CD14-positive monocyte (primary cell): ENCODE data around the gene CNOT2. TPM values are rescaled to one million over a fixed set of nuclear protein-coding genes. Genes with fewer than 3 reads are reported as not detected.

Source experiments
- DNase-seq, 3 donors: peaks; one replicate each; pipeline ENCODE4 v3.0.0-alpha.2; 2011 to 2022
- H2AFZ ChIP-seq: 2 replicates; pipeline ENCODE4 v1.6.0; 2012; ENCODE audit warnings: mild to moderate bottlenecking, low read depth, low read length, inconsistent platforms; ENCODE audit not compliant: insufficient read depth, poor library complexity, severe bottlenecking
- H3K27ac ChIP-seq, 2 donors: 1 replicate in 1 of 2; 2 replicates in 1 of 2; pipeline ENCODE4 v1.5.1; 2012 to 2013; ENCODE audit warnings: low read length in 2 of 2, control low read depth in 1 of 2, inconsistent platforms in 1 of 2, low read depth in 1 of 2, mild to moderate bottlenecking in 1 of 2
- H3K27me3 ChIP-seq, 2 donors: one replicate each; pipeline versions ENCODE4 v1.6.0 to v1.6.1; 2011 to 2013; ENCODE audit warnings: low read length in 2 of 2; ENCODE audit not compliant: control insufficient read depth in 2 of 2, insufficient read depth in 2 of 2
- H3K36me3 ChIP-seq, 2 donors: replicated peaks in 1 of 2; 1 replicate in 1 of 2; 2 replicates in 1 of 2; pipeline versions ENCODE4 v1.5.1 to v1.6.1; 2012 to 2013; ENCODE audit warnings: low read length in 2 of 2, control low read depth in 1 of 2, inconsistent platforms in 1 of 2, mild to moderate bottlenecking in 1 of 2; ENCODE audit not compliant: insufficient read depth in 2 of 2, control insufficient read depth in 1 of 2
- H3K4me1 ChIP-seq, 2 donors: 1 replicate in 1 of 2; 2 replicates in 1 of 2; pipeline versions ENCODE4 v1.5.1 to v1.6.1; 2012 to 2013; ENCODE audit warnings: low read length in 2 of 2, control low read depth in 1 of 2, inconsistent platforms in 1 of 2, mild to moderate bottlenecking in 1 of 2, moderate library complexity in 1 of 2; ENCODE audit not compliant: insufficient read depth in 2 of 2, control insufficient read depth in 1 of 2
- H3K4me2 ChIP-seq: replicated peaks from 2 replicates; pipeline ENCODE3; 2012; ENCODE audit warnings: low read length, moderate library complexity, mild to moderate bottlenecking; ENCODE audit not compliant: poor library complexity, severe bottlenecking; ENCODE audit errors: extremely low read depth
- H3K4me3 ChIP-seq, 3 experiments: fragments of 200-600 bp in 1 of 3; sonication (generic) in 1 of 3; replicated peaks in 1 of 3; 1 replicate in 2 of 3; 2 replicates in 1 of 3; pipeline ENCODE4 v1.5.1; 2011 to 2013; ENCODE audit warnings: low read length in 3 of 3, mild to moderate bottlenecking in 3 of 3, control low read depth in 2 of 3, low read depth in 2 of 3, inconsistent platforms in 1 of 3, moderate library complexity in 1 of 3
- H3K79me2 ChIP-seq: 2 replicates; pipeline ENCODE4 v1.6.0; 2012; ENCODE audit warnings: mild to moderate bottlenecking, control low read depth, inconsistent platforms, low read length, moderate library complexity; ENCODE audit not compliant: insufficient read depth
- H3K9ac ChIP-seq: 2 replicates; pipeline ENCODE4 v1.6.0; 2017; ENCODE audit warnings: low read length, mild to moderate bottlenecking; ENCODE audit not compliant: insufficient read depth, poor library complexity, severe bottlenecking
- H3K9me3 ChIP-seq, 2 donors: replicated peaks in 1 of 2; 1 replicate in 1 of 2; 2 replicates in 1 of 2; pipeline versions ENCODE4 v1.5.1 to v1.6.1; 2012 to 2013; ENCODE audit warnings: low read length in 2 of 2, control low read depth in 1 of 2; ENCODE audit not compliant: control insufficient read depth in 1 of 2, insufficient read depth in 1 of 2
- H4K20me1 ChIP-seq: 2 replicates; pipeline ENCODE4 v1.6.0; 2012; ENCODE audit warnings: mild to moderate bottlenecking, low read length, control low read depth, moderate library complexity; ENCODE audit not compliant: insufficient read depth
- H3K27ac Mint-ChIP-seq, 7 donors: one replicate each; pipeline ENCODE4 v1.8.0; 2020; ENCODE audit warnings: mild to moderate bottlenecking in 7 of 7, mixed read lengths in 7 of 7, moderate library complexity in 6 of 7, inconsistent platforms in 2 of 7
- H3K27me3 Mint-ChIP-seq, 3 donors: one replicate each; pipeline ENCODE4 v1.8.0; 2021 to 2022; ENCODE audit warnings: low read depth in 3 of 3, mild to moderate bottlenecking in 3 of 3, mixed read lengths in 3 of 3, moderate library complexity in 3 of 3, inconsistent platforms in 1 of 3
- H3K36me3 Mint-ChIP-seq, 2 donors: one replicate each; pipeline ENCODE4 v1.8.0; 2020; ENCODE audit warnings: mixed read lengths in 2 of 2, inconsistent platforms in 1 of 2, mild to moderate bottlenecking in 1 of 2
- H3K4me1 Mint-ChIP-seq: one replicate; pipeline ENCODE4 v1.8.0; 2020; ENCODE audit warnings: mild to moderate bottlenecking, mixed read lengths
- H3K4me3 Mint-ChIP-seq, 2 donors: one replicate each; pipeline ENCODE4 v1.8.0; 2020; ENCODE audit warnings: mild to moderate bottlenecking in 2 of 2, mixed read lengths in 2 of 2, moderate library complexity in 1 of 2
- H3K9me3 Mint-ChIP-seq, 7 donors: one replicate each; pipeline ENCODE4 v1.8.0; 2020 to 2022; ENCODE audit warnings: mixed read lengths in 7 of 7, mild to moderate bottlenecking in 6 of 7, moderate library complexity in 6 of 7, inconsistent platforms in 2 of 7
- WGBS: methylation state at CpG from one replicate; pipeline ENCODE4 v1.1.5; 2013; ENCODE audit warnings: missing lambda C conversion rate; ENCODE audit not compliant: insufficient coverage; 5-methylcytosine and 5-hydroxymethylcytosine counted together
- intact Hi-C, 2 donors: fragments of 100-400 bp; cut with micrococcal nuclease; formaldehyde crosslinking; loops; one replicate each; pipeline versions ENCODE4 v1.15.0 to v1.15.1; 2023
- polyA plus RNA-seq, 3 donors: library from polyadenylated mRNA; depleted of rRNA in 1 of 3; unstranded in 2 of 3; stranded (reverse) in 1 of 3; fragments of 300-500 nt in 2 of 3; fragments of >200 nt in 1 of 3; fragmentation: Illumina TruSeq in 2 of 3; gene quantifications; 1 replicate in 2 of 3; 2 replicates in 1 of 3; pipeline ENCODE4 v1.2.3, GENCODE V29; 2012 to 2021
- TF ChIP-seq, protein P1 (sequence below): fragments of 200-600 bp; IDR thresholded peaks from one replicate; pipeline ENCODE4 v1.8.0; 2022; ENCODE audit warnings: antibody characterized with exemption, mild to moderate bottlenecking

The CNOT2 gene
- polyA plus RNA-seq, 3 donors = 49.8 to 77.2 (median 72.7) TPM

DNA sequence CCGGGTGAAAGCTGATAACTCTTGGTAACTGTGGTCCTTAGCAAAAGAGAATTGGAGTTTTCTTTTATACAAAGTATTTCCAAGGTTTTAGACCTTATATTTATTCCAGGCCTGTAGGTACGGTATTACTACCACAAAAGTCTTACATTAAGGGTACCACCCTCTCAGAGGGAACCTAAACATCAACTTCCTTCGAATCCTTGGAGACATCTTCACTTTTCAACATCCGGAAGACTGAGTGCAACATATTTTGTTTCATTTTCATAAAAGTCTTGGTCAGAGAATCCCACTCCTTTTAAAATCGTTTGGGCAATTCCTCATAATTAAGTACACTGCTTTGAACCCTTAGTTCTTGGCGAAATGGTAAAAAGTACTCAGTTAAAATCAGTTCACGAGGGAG is 1.2 kb downstream of the CNOT2 start:
- Histone ChIP-seq H3K4me1 (peaks cover 22 to 53% of the 10 kb centered on the region in 2 donors), H3K27ac (peak overlapping the region; percentile 98 to 99), H4K20me1 (peaks cover 44% of the 10 kb centered on the region), H3K4me2 (peak overlapping the region; percentile 78), H3K4me3 (peak overlapping the region; percentile 90 to 97 (median 94)), H3K9ac (peak overlapping the region; percentile 96), H3K27me3 (no peaks in the 10 kb centered on the region), H2AFZ (peak overlapping the region; percentile 82), H3K36me3 (peaks cover 9 to 29% of the 10 kb centered on the region in 2 donors), H3K79me2 (peaks cover 87% of the 10 kb centered on the region), H3K9me3 (no peaks in the 10 kb centered on the region)
- TF ChIP-seq, protein P1, sequence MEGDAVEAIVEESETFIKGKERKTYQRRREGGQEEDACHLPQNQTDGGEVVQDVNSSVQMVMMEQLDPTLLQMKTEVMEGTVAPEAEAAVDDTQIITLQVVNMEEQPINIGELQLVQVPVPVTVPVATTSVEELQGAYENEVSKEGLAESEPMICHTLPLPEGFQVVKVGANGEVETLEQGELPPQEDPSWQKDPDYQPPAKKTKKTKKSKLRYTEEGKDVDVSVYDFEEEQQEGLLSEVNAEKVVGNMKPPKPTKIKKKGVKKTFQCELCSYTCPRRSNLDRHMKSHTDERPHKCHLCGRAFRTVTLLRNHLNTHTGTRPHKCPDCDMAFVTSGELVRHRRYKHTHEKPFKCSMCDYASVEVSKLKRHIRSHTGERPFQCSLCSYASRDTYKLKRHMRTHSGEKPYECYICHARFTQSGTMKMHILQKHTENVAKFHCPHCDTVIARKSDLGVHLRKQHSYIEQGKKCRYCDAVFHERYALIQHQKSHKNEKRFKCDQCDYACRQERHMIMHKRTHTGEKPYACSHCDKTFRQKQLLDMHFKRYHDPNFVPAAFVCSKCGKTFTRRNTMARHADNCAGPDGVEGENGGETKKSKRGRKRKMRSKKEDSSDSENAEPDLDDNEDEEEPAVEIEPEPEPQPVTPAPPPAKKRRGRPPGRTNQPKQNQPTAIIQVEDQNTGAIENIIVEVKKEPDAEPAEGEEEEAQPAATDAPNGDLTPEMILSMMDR = no peak
- Mint-ChIP-seq H3K36me3 (peaks cover 23 to 35% of the 10 kb centered on the region in 2 donors), H3K27me3 (no peaks in the 10 kb centered on the region), H3K27ac (peak overlapping the region; percentile 97 to 100 (median 99)), H3K9me3 (peaks cover 0 to 3% (median 0%) of the 10 kb centered on the region in 7 donors), H3K4me1 (peaks cover 51% of the 10 kb centered on the region), H3K4me3 (peak overlapping the region; percentile 98)
- WGBS = 10% methylated on average over 2 of the region's 7 CpGs
- DNase-seq = peak in 1 of 3 donors; percentile 8
- intact Hi-C loops = loop anchor here in 1 of 2 donors (5.0 to 10.0 kb wide), 2 partner anchors 50 to 113 kb away; no protein-coding TSS in a partner anchor

DNA sequence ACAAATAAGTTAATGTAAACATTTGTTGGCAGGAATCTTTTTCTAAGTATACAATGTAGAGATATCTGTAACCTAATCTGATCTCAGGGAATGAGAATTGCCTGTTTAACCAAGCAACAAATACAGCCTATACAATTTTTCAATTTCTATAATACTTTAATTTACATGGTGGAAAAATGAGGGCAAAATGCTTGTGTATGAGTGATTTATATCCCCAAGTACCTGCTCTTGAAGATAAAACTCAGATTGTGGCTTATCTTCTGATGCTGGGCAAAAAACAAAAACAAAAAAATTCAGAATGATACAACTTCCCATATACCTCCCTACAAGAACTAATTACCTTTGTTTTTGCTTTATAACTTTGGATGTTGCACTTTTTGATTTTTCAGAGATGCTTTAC is 2.2 kb downstream of the CNOT2 start:
- H3K27me3 Mint-ChIP-seq = no peaks in the 10 kb centered on the region
- Histone ChIP-seq H3K79me2 (peaks cover 87% of the 10 kb centered on the region), H3K27ac (peak overlapping the region in 1 of 2 donors; percentile 98), H2AFZ (no peak overlapping the region), H3K36me3 (peaks cover under 1 to 19% of the 10 kb centered on the region in 2 donors), H3K4me2 (no peak overlapping the region), H3K4me3 (no peak overlapping the region), H3K9ac (no peak overlapping the region), H3K27me3 (no peaks in the 10 kb centered on the region), H4K20me1 (peaks cover 55% of the 10 kb centered on the region), H3K4me1 (peaks cover 22 to 52% of the 10 kb centered on the region in 2 donors), H3K9me3 (no peaks in the 10 kb centered on the region)
- no peak overlapping the region for H3K4me3 Mint-ChIP-seq
- intact Hi-C loops = loop anchor here in 1 of 2 donors (10.0 kb wide), 1 partner anchor 49 kb away; no protein-coding TSS in a partner anchor
- H3K27ac Mint-ChIP-seq = peak overlapping the region in 1 of 7 donors; percentile 99
- peaks cover 0 to 3% (median 0%) of the 10 kb centered on the region in 7 donors for H3K9me3 Mint-ChIP-seq
- peaks cover 51% of the 10 kb centered on the region for H3K4me1 Mint-ChIP-seq
- TF ChIP-seq, protein P1 = no peak
- DNase-seq = no peak
- peaks cover 14 to 31% of the 10 kb centered on the region in 2 donors for H3K36me3 Mint-ChIP-seq
